Stimulated activated CD8-positive, alpha-beta memory T cell treated with anti-CD3 and anti-CD28 coated beads, Interleukin-7, amount 100 ng/mL, for 4 hours (primary cell): Measurements from ENCODE around the gene ALS2CL.

Experiments
- DNase-seq, 2 donors: peaks; one replicate each; pipeline ENCODE4 v3.0.0-alpha.2; 2020; ENCODE audit warnings: low read depth in 2 of 2

ALS2CL gene

GRCh38 chr3:46639221-46639620 is 54.3 kb downstream of the ALS2CL start:
- DNase-seq: no peak

DNA sequence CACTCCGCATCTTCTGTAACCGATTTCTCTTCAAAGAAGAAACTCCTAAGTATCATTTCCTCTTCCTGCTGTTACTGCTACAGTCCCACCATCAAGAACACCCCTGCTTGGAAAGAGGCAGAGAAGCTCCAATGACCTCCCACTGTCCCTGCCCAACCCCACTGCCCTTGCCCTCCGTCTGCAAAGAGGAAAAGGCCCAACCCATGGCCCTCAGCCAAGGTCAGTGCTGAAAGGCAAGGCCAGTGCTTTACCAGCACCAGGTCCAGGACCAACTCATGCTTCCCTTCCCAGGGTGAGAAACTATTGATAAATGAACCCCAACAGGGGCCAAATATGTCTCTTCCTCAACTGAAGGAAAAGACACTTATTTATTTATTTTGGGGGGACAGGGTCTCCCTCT is 58.6 kb downstream of the ALS2CL start:
- no peak for DNase-seq

- no peak for DNase-seq
These were observed 60.7 kb downstream of the ALS2CL start for GRCh38 chr3:46632792-46633191.

DNA sequence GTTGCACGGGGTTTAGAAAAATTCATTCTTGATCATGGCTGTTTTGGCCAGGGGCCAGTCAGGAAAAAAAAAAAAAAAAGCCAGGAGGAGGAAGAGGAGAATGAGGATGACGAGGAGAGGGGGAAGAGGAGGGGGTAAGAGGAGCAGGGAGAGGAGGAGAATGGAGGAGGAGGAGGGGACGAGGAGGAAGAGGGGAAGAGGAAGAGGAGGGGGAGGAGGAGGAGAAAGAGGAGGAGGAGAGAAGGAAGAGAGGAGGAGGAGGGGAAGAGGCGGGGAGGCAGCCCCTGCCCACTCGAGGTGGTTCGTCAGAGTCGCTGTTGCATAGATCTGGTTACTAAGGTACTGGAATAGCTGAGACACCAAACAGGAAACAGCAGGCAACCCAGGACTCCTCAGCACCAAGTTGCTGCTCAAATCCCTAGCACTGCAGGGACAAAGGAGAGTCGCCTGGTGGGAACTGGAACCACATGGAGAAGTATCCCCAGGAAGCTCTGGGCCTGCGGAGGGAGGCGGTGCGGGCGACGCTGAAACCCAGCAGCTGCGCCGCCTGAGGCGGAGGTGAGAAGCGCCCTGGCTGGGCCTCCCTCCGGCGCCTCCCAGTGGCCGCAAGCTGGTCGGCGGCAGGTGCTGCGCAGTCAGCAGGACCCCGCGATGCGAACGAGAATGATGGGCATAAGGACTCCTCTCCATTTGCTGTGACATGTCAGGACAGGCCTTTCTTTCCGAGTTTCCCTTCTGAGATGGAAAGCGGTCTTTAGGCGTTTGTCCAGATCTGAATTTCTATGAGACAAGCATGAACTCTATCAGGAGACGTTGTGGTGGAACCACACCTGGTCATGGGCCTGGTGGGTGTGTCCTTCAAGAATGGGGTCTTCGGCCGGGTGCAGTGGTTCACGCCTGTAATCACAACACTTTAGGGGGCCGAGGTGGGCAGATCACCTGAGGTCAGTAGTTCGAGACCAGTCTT is 63.6 kb downstream of the ALS2CL start:
- DNase-seq: peak; percentile 39 to 64

- DNase-seq: no peak
These were observed 64.5 kb downstream of the ALS2CL start for GRCh38 chr3:46628901-46629369.

GRCh38 chr3:46627078-46627477 is 66.4 kb downstream of the ALS2CL start:
- DNase-seq: no peak

- no peak for DNase-seq
These were observed 67.4 kb downstream of the ALS2CL start for GRCh38 chr3:46626039-46626438.

- no peak for DNase-seq
These were observed 68.4 kb downstream of the ALS2CL start for GRCh38 chr3:46624975-46625490.

- no peak for DNase-seq
These were observed 68.9 kb downstream of the ALS2CL start for GRCh38 chr3:46624533-46624932.

GRCh38 chr3:46619845-46620778 is 73.4 kb downstream of the ALS2CL start:
- DNase-seq: no peak
